HFFc6 (cell line): ENCODE data around the gene GADD45G. TPM values are rescaled to one million over a fixed set of nuclear protein-coding genes. Genes with fewer than 3 reads are reported as not detected.

Experiments used
- DNase-seq: peaks from one replicate; pipeline ENCODE4 v3.0.0-alpha.2; 2018
- H3K27ac Mint-ChIP-seq: 2 replicates; pipeline ENCODE4 v1.8.0; 2020; ENCODE audit warnings: mild to moderate bottlenecking, mixed read lengths
- H3K27me3 Mint-ChIP-seq: 2 replicates; pipeline ENCODE4 v1.8.0; 2021; ENCODE audit warnings: mild to moderate bottlenecking, moderate library complexity, mixed read lengths; ENCODE audit not compliant: insufficient read depth
- H3K36me3 Mint-ChIP-seq: 2 replicates; pipeline ENCODE4 v1.8.0; 2021; ENCODE audit warnings: low read depth, mixed read lengths
- H3K4me1 Mint-ChIP-seq: 2 replicates; pipeline ENCODE4 v1.8.0; 2020; ENCODE audit warnings: low read depth, mixed read lengths
- H3K4me3 Mint-ChIP-seq: 2 replicates; pipeline ENCODE4 v1.8.0; 2020; ENCODE audit warnings: mild to moderate bottlenecking, moderate library complexity, mixed read lengths
- H3K9me3 Mint-ChIP-seq: 2 replicates; pipeline ENCODE4 v1.8.0; 2020; ENCODE audit warnings: mild to moderate bottlenecking, mixed read lengths
- CTCF ChIP-seq: fragments of 200-600 bp; sonication (generic); IDR thresholded peaks from 2 replicates; pipeline ENCODE4 v1.5.0; 2021; ENCODE audit warnings: antibody characterized with exemption, mild to moderate bottlenecking
- total RNA-seq, 6 experiments: library from RNA; stranded (reverse); fragmentation: NEBNext Ultra II Directional; extraction: Animal tissue kit (Norgen Biotek cat#: 25700); gene quantifications; 2 replicates in 1 of 6; 3 replicates in 5 of 6; pipeline ENCODE4 v1.2.3, GENCODE V29; 2021

The GADD45G gene
- total RNA-seq, 6 experiments from 2014 or later, result 0.16 to 0.38 (median 0.24) TPM; not detected in 2

- H3K36me3 Mint-ChIP-seq, result no peaks in the 10 kb centered on the region
- no peak overlapping the region for H3K4me3 Mint-ChIP-seq
- H3K9me3 Mint-ChIP-seq, result no peaks in the 10 kb centered on the region
- no peak for DNase-seq
- H3K27ac Mint-ChIP-seq, result no peak overlapping the region
- H3K4me1 Mint-ChIP-seq, result no peaks in the 10 kb centered on the region
- peaks cover 2% of the 10 kb centered on the region for H3K27me3 Mint-ChIP-seq
- no peak for TF ChIP-seq CTCF
Observed at GRCh38 chr9:89626741-89627265, 22.0 kb downstream of the GADD45G start.

GRCh38 chr9:89628601-89629000 is 23.8 kb downstream of the GADD45G start:
- Mint-ChIP-seq H3K27ac (no peak overlapping the region), H3K36me3 (no peaks in the 10 kb centered on the region), H3K27me3 (no peaks in the 10 kb centered on the region; the same call in none of the 2 replicates), H3K4me1 (no peaks in the 10 kb centered on the region), H3K9me3 (no peaks in the 10 kb centered on the region; the same call in 1 of the 2 replicates), H3K4me3 (no peak overlapping the region)
- no peak for DNase-seq
- no peak for TF ChIP-seq CTCF

GRCh38 chr9:89629081-89629976 is 24.5 kb downstream of the GADD45G start:
- H3K27ac Mint-ChIP-seq, result no peak overlapping the region
- H3K36me3 Mint-ChIP-seq, result no peaks in the 10 kb centered on the region
- H3K4me3 Mint-ChIP-seq, result no peak overlapping the region
- no peaks in the 10 kb centered on the region; the same call in 1 of the 2 replicates for H3K27me3 Mint-ChIP-seq
- no peaks in the 10 kb centered on the region for H3K4me1 Mint-ChIP-seq
- DNase-seq, result no peak
- peaks cover 3% of the 10 kb centered on the region; the same call in 1 of the 2 replicates for H3K9me3 Mint-ChIP-seq
- no peak for TF ChIP-seq CTCF

- Mint-ChIP-seq H3K27ac (no peak overlapping the region), H3K27me3 (no peaks in the 10 kb centered on the region; the same call in 1 of the 2 replicates), H3K4me3 (no peak overlapping the region), H3K4me1 (no peaks in the 10 kb centered on the region), H3K9me3 (peaks cover 3% of the 10 kb centered on the region; the same call in 1 of the 2 replicates), H3K36me3 (no peaks in the 10 kb centered on the region)
- TF ChIP-seq CTCF, result no peak
- no peak for DNase-seq
Observed at GRCh38 chr9:89630508-89630907, 25.7 kb downstream of the GADD45G start.

GRCh38 chr9:89631384-89631783 is 26.6 kb downstream of the GADD45G start:
- DNase-seq, result no peak
- Mint-ChIP-seq H3K27me3 (no peaks in the 10 kb centered on the region; the same call in 1 of the 2 replicates), H3K36me3 (no peaks in the 10 kb centered on the region), H3K4me1 (no peaks in the 10 kb centered on the region), H3K9me3 (peaks cover 3% of the 10 kb centered on the region; the same call in 1 of the 2 replicates), H3K27ac (no peak overlapping the region), H3K4me3 (no peak overlapping the region)
- no peak for TF ChIP-seq CTCF
